Mononuclear cell (primary cell): Measurements from ENCODE around the gene PRKRA. TPM values are rescaled to one million over a fixed set of nuclear protein-coding genes. Genes with fewer than 3 reads are reported as not detected.

Experiments used
- H3K27me3 ChIP-seq: 2 replicates; pipeline ENCODE4 v1.6.0; 2011; ENCODE audit warnings: low read length, control low read depth; ENCODE audit not compliant: insufficient read depth
- H3K4me1 ChIP-seq: 2 replicates; pipeline ENCODE4 v1.5.1; 2011; ENCODE audit warnings: mild to moderate bottlenecking, low read length, control low read depth; ENCODE audit not compliant: insufficient read depth
- H3K4me3 ChIP-seq: 2 replicates; pipeline ENCODE4 v1.5.1; 2011; ENCODE audit warnings: mild to moderate bottlenecking, low read length, moderate library complexity
- H3K9me3 ChIP-seq: 2 replicates; pipeline ENCODE4 v1.5.1; 2011; ENCODE audit warnings: low read depth, mild to moderate bottlenecking, control low read depth, low read length
- total RNA-seq: library from RNA; depleted of rRNA; stranded (reverse); fragments of >200 nt; gene quantifications from one replicate; pipeline ENCODE4 v1.2.3, GENCODE V29; 2012

PRKRA gene
- total RNA-seq, 1 donor: 89.5 TPM

GRCh38 chr2:178383718-178384117, 67.3 kb downstream of the PRKRA start:
- Histone ChIP-seq H3K4me3 (no peak overlapping the region), H3K27me3 (no peaks in the 10 kb centered on the region), H3K9me3 (no peaks in the 10 kb centered on the region), H3K4me1 (no peaks in the 10 kb centered on the region)

Other genes starting within 250 kb of the PRKRA start
- gene PJVK, start 203 bp upstream of the PRKRA start, total RNA-seq: 1.2 TPM
- gene FKBP7, start 27.4 kb upstream of the PRKRA start, total RNA-seq: 0.21 TPM
- gene PLEKHA3, start 29.3 kb upstream of the PRKRA start, total RNA-seq: 17.6 TPM